ENCODE measurements around the gene ATF7. TPM values are rescaled to one million over a fixed set of nuclear protein-coding genes. Genes with fewer than 3 reads are reported as not detected.
A peak's percentile ranks its signal among the peaks of the same experiment; 100 is the strongest.

Gene ATF7
- total RNA-seq, 2 experiments from 2014 or later = 13.3 to 14.3 TPM

- H3K27ac ChIP-seq (ENCODE audit: low read depth in 1 of 2, low read length in 2 of 2) = no peak overlapping the region
- no peaks in the 10 kb centered on the region for H3K9me3 Mint-ChIP-seq
- no peak overlapping the region for H3K4me3 ChIP-seq (ENCODE audit: low read length)
- peaks cover 27% of the 10 kb centered on the region for H3K4me1 ChIP-seq (ENCODE audit: insufficient read depth, low read length)
- peaks cover 31% of the 10 kb centered on the region for H3K4me1 Mint-ChIP-seq (ENCODE audit: low read depth)
- H3K27ac Mint-ChIP-seq = peak overlapping the region; percentile 53
- H3K4me3 Mint-ChIP-seq = peak overlapping the region; percentile 7
- TF ChIP-seq, protein P1, sequence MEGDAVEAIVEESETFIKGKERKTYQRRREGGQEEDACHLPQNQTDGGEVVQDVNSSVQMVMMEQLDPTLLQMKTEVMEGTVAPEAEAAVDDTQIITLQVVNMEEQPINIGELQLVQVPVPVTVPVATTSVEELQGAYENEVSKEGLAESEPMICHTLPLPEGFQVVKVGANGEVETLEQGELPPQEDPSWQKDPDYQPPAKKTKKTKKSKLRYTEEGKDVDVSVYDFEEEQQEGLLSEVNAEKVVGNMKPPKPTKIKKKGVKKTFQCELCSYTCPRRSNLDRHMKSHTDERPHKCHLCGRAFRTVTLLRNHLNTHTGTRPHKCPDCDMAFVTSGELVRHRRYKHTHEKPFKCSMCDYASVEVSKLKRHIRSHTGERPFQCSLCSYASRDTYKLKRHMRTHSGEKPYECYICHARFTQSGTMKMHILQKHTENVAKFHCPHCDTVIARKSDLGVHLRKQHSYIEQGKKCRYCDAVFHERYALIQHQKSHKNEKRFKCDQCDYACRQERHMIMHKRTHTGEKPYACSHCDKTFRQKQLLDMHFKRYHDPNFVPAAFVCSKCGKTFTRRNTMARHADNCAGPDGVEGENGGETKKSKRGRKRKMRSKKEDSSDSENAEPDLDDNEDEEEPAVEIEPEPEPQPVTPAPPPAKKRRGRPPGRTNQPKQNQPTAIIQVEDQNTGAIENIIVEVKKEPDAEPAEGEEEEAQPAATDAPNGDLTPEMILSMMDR (IDR thresholded peaks at IDR 0.05) = no peak
- H3K27me3 Mint-ChIP-seq = no peaks in the 10 kb centered on the region
- CTCF ChIA-PET = interaction anchor here (1.4 to 1.9 kb wide), 2 partner anchors 11 to 19 kb away, joined by 4 to 5 read pairs; no protein-coding TSS in a partner anchor
- intact Hi-C loops (cut with DNase I, micrococcal nuclease) = no loop called here
- ATAC-seq (ENCODE audit: poor library complexity) (no peak), DNase-seq (no peak)
- no peaks in the 10 kb centered on the region for H3K9me3 ChIP-seq (ENCODE audit: control insufficient read depth in 1 of 2, insufficient read depth in 1 of 2, low read length in 2 of 2)
- POLR2A ChIA-PET = interaction anchor here (0.6 to 5.6 kb wide), 5 partner anchors 11 to 87 kb away, joined by 3 to 53 read pairs (median 3); partner anchors contain the start of genes MAP3K12 and TARBP2
- H3K36me3 ChIP-seq (ENCODE audit: insufficient read depth, low read length) = peaks cover 31% of the 10 kb centered on the region
- peaks cover 37% of the 10 kb centered on the region for H3K36me3 Mint-ChIP-seq (ENCODE audit: low read depth)
- H3K27me3 ChIP-seq (ENCODE audit: control insufficient read depth in 1 of 2, insufficient read depth in 2 of 2, low read length in 2 of 2) = no peaks in the 10 kb centered on the region
These were observed 136.8 kb downstream of the ATF7 start for GRCh38 chr12:53489242-53489864.

DNA sequence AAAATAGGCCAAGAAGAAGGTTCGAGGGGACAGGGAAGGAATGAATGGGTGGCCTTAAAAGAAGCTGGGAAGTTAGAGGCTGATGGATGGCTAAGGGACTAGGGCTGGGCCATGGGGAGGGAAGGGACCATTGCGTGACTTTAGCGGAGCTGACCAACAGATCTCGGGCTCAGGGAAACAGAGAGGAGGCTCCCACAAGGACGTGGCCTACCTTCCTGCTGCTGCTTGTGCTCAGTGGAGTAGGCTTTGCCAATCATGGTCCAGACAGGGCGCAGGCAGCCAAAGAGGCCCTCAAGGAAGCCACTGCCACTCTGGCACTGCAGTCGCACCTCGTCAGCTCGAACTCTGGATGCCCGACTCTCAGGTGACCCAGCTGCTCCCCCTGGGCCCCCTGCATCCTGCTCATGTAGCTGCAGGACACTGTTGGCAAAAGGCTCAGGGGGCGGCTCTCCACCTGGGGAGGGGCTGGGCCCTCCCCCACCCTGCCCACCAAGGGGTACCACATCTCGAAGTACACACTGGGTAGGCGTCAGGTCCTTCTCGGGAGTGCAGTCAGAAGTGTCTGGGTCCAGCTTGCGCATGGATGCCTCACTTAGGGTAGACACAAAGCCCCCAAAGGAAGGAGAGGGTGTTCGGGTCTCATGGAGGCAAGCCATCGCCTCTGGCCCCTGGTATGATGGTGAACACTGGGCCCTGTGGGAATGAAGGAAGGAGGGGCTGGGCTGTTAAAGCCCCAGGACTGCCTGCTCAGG lies 139.3 kb downstream of the ATF7 start:
- no peak for ATAC-seq (ENCODE audit: poor library complexity)
- intact Hi-C loops (cut with DNase I, micrococcal nuclease) = no loop called here
- Mint-ChIP-seq H3K27me3 (no peaks in the 10 kb centered on the region), H3K4me1 (ENCODE audit: low read depth) (peaks cover 12% of the 10 kb centered on the region), H3K9me3 (no peaks in the 10 kb centered on the region), H3K36me3 (ENCODE audit: low read depth) (peaks cover 47% of the 10 kb centered on the region), H3K4me3 (no peak overlapping the region), H3K27ac (peak overlapping the region; percentile 30)
- ChIA-PET CTCF (interaction anchor here (1.2 kb wide), 1 partner anchor 12 kb away, joined by 3 read pairs; no protein-coding TSS in a partner anchor), POLR2A (interaction anchor here (0.8 to 2.7 kb wide), 3 partner anchors 9 to 14 kb away, joined by 3 to 11 read pairs (median 3); partner anchors contain the start of gene TARBP2)
- Histone ChIP-seq H3K9me3 (ENCODE audit: control insufficient read depth in 1 of 2, insufficient read depth in 1 of 2, low read length in 2 of 2) (no peaks in the 10 kb centered on the region), H3K4me1 (ENCODE audit: insufficient read depth, low read length) (peaks cover 7% of the 10 kb centered on the region), H3K27ac (ENCODE audit: low read depth in 1 of 2, low read length in 2 of 2) (no peak overlapping the region), H3K4me3 (ENCODE audit: low read length) (no peak overlapping the region), H3K36me3 (ENCODE audit: insufficient read depth, low read length) (peaks cover 55% of the 10 kb centered on the region), H3K27me3 (ENCODE audit: control insufficient read depth in 1 of 2, insufficient read depth in 2 of 2, low read length in 2 of 2) (no peaks in the 10 kb centered on the region)
- DNase-seq = peak in 1 of 14 experiments; percentile 33
- TF ChIP-seq, protein P1 (IDR thresholded peaks at IDR 0.05) = no peak

DNA sequence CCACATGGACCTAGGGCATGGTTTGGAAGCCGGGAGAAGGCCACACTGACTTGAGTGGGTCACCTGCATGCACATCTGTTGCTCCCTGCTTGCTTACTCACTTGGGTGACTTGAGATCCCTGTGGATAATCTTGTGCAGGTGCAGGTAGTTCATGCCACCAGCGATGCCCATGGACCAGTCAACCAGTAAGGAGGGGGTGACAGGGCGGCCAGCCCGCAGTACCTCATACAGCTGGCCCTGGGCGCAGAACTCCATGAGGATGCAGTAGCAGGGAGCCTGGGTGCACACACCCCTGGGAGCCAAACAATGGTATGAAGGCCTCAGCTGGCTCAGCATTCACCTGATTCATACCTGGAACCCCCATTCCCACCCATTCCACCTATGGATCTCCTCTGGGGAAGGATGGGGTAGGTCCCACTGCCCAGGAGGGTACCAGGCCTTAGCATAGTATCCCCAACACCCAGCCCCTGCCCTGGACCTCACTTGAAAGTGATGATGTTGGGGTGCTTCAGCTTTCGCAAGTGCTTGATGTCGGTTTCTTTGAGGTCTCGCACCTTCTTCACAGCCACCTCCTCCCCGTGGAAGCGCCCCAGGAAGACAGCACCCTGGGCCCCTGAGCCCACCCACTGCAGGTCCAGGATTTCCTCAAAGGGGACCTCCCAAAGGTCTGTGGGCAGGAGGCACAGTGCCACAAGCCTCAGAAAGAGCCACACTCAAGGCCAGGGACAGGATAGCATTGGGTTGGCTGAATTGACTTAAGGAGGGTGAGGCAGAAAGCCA lies 140.0 kb downstream of the ATF7 start:
- Histone ChIP-seq H3K36me3 (ENCODE audit: insufficient read depth, low read length) (peaks cover 61% of the 10 kb centered on the region), H3K4me1 (ENCODE audit: insufficient read depth, low read length) (peaks cover 7% of the 10 kb centered on the region), H3K9me3 (ENCODE audit: control insufficient read depth in 1 of 2, insufficient read depth in 1 of 2, low read length in 2 of 2) (no peaks in the 10 kb centered on the region), H3K4me3 (ENCODE audit: low read length) (no peak overlapping the region), H3K27ac (ENCODE audit: low read depth in 1 of 2, low read length in 2 of 2) (no peak overlapping the region), H3K27me3 (ENCODE audit: control insufficient read depth in 1 of 2, insufficient read depth in 2 of 2, low read length in 2 of 2) (no peaks in the 10 kb centered on the region)
- no peak overlapping the region for H3K4me3 Mint-ChIP-seq
- ATAC-seq (ENCODE audit: poor library complexity) (no peak), DNase-seq (peak in 1 of 14 experiments; percentile 27)
- peaks cover 55% of the 10 kb centered on the region for H3K36me3 Mint-ChIP-seq (ENCODE audit: low read depth)
- ChIA-PET POLR2A (interaction anchor here (0.8 to 2.7 kb wide), 4 partner anchors 8 to 15 kb away, joined by 3 to 11 read pairs (median 3); partner anchors contain the start of gene TARBP2), CTCF (interaction anchor here (1.2 kb wide), 1 partner anchor 11 kb away, joined by 3 read pairs; no protein-coding TSS in a partner anchor)
- H3K27me3 Mint-ChIP-seq = no peaks in the 10 kb centered on the region
- H3K4me1 Mint-ChIP-seq (ENCODE audit: low read depth) = peaks cover 12% of the 10 kb centered on the region
- peak overlapping the region; percentile 30 for H3K27ac Mint-ChIP-seq
- no peaks in the 10 kb centered on the region for H3K9me3 Mint-ChIP-seq
- intact Hi-C loops (cut with DNase I, micrococcal nuclease) = no loop called here
- TF ChIP-seq, protein P1 (IDR thresholded peaks at IDR 0.05) = no peak

All from CD4-positive, alpha-beta T cell (primary cell).